PC-3 (cell line): ENCODE data around the gene CTNNAL1.

Experiments
- EZH2 ChIP-seq: fragments of 300-600 bp; sonication (generic); IDR thresholded peaks from one replicate; pipeline ENCODE4 v1.6.1; 2017; ENCODE audit warnings: antibody characterized with exemption, mild to moderate bottlenecking, low read length; ENCODE audit not compliant: unreplicated experiment
- EZH2phosphoT487 ChIP-seq: fragments of 300-600 bp; sonication (generic); IDR thresholded peaks from 2 replicates; pipeline ENCODE4 v1.6.1; 2018; ENCODE audit warnings: mild to moderate bottlenecking, antibody characterized with exemption, low read length, borderline replicate concordance
- TF ChIP-seq, protein P1 (sequence below): fragments of 300-600 bp; sonication (generic); conservative IDR thresholded peaks from 2 replicates; pipeline ENCODE4 v1.5.1; 2017; ENCODE audit warnings: antibody characterized with exemption, low read depth, mild to moderate bottlenecking, low read length

GRCh38 chr9:108994695-108995094 is 18.6 kb downstream of the CTNNAL1 start:
- TF ChIP-seq, protein P1, sequence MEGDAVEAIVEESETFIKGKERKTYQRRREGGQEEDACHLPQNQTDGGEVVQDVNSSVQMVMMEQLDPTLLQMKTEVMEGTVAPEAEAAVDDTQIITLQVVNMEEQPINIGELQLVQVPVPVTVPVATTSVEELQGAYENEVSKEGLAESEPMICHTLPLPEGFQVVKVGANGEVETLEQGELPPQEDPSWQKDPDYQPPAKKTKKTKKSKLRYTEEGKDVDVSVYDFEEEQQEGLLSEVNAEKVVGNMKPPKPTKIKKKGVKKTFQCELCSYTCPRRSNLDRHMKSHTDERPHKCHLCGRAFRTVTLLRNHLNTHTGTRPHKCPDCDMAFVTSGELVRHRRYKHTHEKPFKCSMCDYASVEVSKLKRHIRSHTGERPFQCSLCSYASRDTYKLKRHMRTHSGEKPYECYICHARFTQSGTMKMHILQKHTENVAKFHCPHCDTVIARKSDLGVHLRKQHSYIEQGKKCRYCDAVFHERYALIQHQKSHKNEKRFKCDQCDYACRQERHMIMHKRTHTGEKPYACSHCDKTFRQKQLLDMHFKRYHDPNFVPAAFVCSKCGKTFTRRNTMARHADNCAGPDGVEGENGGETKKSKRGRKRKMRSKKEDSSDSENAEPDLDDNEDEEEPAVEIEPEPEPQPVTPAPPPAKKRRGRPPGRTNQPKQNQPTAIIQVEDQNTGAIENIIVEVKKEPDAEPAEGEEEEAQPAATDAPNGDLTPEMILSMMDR: no peak
- TF ChIP-seq EZH2 (no peak), EZH2phosphoT487 (no peak)
